GM13977 (cell line): ENCODE data around the gene SIVA1.
"Not testable (repeated sequence)": the region's sequence is repeated elsewhere in the genome, so short reads cannot be mapped to it uniquely, and the experiment has no call there.

Experiments used
- DNase-seq: peaks from one replicate; pipeline ENCODE4 v3.0.0; 2012; ENCODE audit warnings: low spot score
- in situ Hi-C: fragments of 300-500 bp; cut with MboI; formaldehyde crosslinking; loops from one replicate; pipeline ENCODE4 v1.12.0; 2022; ENCODE audit warnings: low sequenced_read_pairs, low pct_unique_long_range_greater_than_20kb, mixed read lengths, inconsistent platforms; ENCODE audit not compliant: unreplicated experiment
- TF ChIP-seq, protein P1 (sequence below): IDR thresholded peaks from 2 replicates; pipeline ENCODE4 v1.5.1; 2012; ENCODE audit warnings: mild to moderate bottlenecking, control low read depth; ENCODE audit not compliant: insufficient read depth; ENCODE audit errors: extremely low read depth, missing control alignments

SIVA1 gene

DNA sequence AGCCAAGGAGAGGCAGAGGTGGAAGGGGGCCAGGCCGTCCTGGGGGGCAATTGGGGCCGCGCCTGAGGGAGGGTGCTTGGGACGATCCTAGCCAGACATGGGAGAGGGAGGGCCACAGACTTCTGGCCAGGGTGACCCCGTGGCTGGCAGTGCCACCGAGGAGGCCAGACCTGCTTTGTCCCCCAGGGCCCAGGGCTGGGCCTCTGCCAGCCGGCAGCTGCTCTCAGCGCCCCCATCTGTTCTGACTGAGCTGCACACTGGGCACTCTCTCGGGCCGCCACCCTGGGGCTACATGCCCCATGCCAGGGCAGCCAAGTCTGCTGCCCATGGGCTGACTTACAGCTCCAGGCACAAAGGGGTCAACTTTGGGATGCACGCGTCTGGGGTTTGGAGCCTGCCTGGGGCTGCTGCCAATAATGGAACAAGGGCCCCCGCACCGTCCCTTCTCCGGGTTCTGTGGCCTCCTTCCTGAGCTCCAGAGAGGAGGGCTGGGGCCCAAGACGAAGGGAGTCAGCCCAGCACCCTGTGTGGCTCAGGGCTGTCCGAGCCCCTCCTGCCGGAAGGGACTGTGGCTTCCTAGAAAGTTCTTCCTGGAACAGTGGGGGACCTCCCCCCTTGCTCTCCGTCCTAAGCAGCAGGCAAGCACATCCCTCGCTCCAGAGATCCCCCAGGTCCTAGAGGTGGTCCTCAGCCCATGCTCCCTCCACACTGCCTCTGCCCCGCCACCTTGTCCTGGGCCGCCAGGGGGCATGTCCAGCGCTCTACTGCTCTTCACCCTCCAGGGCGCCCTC is 27.8 kb upstream of the SIVA1 start:
- TF ChIP-seq, protein P1, sequence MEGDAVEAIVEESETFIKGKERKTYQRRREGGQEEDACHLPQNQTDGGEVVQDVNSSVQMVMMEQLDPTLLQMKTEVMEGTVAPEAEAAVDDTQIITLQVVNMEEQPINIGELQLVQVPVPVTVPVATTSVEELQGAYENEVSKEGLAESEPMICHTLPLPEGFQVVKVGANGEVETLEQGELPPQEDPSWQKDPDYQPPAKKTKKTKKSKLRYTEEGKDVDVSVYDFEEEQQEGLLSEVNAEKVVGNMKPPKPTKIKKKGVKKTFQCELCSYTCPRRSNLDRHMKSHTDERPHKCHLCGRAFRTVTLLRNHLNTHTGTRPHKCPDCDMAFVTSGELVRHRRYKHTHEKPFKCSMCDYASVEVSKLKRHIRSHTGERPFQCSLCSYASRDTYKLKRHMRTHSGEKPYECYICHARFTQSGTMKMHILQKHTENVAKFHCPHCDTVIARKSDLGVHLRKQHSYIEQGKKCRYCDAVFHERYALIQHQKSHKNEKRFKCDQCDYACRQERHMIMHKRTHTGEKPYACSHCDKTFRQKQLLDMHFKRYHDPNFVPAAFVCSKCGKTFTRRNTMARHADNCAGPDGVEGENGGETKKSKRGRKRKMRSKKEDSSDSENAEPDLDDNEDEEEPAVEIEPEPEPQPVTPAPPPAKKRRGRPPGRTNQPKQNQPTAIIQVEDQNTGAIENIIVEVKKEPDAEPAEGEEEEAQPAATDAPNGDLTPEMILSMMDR, result no peak
- in situ Hi-C loops, result no loop called here
- DNase-seq, result no peak

DNA sequence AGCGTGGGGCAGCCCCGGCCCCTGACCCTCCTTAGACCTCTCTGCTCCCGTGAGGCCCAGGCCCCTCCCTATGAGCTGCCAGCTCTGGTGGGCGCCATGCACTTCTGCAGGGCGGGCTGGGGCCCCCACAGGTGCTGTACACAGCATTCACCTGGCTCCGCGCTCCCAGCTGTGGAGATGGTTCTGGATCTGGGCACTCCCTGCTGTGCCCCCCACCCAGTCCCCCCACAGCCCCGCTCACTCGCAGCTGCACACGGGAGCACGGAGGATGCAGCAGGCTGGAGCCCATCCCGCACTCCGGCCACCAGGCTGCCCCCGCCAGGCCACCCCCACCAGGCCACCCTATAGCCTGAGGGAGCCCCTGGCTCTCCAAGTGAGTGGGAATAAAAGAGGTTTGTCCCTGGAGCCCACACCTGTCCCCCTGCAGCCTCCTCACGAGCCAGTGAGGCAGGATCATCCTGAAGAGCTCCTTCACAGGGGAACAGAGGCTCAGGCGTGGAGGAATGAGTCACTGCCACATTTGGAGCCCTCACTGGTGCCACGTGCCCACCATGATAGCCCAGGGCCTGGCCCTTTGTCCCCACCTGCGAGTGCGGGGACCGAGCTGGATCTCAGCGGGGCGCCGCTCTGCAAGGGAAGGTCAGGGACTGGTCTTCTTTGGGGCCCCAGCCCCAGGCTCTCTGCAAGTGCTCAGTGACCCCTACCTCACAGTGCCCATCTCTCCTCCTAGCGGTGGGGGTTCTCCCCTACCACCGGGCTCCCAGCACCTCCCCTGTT is 27.0 kb upstream of the SIVA1 start:
- in situ Hi-C loops, result no loop called here
- TF ChIP-seq, protein P1, result no peak
- DNase-seq, result no peak

DNA sequence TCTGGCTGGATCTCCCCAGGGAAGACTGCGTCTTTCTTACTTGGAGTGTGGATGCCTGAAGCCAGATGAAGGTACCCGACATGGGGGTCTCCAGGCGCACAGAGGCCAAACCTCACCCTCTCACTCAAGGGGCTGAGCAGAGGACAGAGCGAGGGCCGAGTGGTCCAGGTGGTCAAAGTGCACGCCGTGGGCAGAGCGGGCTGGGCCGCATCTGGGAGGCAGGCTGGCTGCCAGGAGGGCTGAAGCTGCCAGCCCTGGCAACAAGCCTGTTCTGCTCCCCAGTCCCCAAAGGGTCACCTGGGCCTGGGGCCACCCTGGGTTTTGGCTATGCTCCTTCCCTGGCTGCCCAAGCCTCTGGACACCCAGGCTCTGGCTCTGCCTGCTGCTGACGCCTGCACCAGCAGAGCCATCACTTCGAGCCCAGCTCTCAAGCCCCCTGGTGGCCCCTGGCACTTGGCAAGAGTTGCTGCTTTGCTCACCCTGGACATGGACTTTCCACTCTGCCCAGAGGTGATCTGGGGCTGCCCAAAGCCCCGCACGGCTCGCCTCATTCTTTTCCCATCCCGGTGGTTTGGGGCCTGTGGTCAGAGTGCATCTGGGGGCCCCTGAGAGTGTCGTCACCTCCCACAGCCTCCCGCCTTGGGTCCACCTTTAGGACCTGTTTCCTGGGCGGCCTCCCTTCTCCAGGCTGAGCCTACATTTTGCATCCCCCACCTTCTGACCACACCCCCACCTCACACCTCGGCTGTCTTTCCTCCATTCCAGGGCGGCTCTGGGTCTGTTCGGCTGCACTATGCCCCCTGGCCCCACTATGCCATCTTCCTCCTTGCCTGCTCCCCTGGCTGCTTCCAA is 26.1 kb upstream of the SIVA1 start:
- DNase-seq, result no peak
- TF ChIP-seq, protein P1, result no peak
- in situ Hi-C loops, result no loop called here

DNA sequence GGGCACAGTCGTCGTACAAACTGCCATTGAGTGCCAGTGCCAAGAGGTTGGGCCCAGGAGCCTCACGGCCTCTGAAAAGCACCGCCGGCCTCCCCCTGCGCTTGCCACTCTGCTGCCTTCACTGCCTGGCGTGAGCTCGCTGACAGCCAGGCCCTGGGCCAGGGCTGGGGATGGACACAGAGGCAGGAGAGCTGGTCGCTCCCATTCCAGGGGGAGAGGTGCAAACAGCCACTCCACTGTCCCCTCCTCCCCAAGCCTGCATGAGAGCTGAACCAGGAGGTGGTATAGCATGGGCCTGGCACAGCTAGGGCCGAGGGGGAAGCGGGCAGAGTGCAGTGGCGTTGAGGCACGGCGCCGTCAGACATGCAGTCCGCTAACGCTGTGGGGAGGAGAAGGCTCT is 24.3 kb upstream of the SIVA1 start:
- in situ Hi-C loops, result no loop called here
- TF ChIP-seq, protein P1, result no peak
- DNase-seq, result no peak

DNA sequence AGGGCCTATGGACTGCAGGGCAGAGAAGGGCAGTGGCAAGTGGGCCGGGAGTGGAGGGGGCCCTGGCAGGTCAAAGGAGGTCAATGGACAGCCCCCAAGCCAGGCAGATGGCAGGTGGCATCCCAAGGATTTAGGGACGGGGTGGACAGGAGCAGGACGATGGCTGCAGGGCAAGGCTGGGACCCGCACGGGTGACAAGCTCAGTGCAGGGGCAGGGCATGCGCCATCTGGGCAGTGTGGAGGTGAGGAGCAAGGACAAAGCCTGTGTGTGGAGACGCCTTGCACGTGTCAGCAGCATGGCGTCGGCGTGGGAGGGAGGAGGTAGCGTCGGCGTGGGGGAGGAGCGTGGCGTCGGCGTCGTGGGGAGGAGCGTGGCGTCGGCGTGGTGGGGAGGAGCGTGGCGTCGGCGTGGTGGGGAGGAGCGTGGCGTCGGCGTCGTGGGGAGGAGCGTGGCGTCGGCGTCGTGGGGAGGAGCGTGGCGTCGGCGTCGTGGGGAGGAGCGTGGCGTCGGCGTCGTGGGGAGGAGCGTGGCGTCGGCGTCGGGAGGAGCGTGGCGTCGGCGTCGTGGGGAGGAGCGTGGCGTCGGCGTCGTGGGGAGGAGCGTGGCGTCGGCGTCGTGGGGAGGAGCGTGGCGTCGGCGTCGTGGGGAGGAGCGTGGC is 23.6 kb upstream of the SIVA1 start:
- in situ Hi-C loops, DNase-seq: not testable (repeated sequence)

DNA sequence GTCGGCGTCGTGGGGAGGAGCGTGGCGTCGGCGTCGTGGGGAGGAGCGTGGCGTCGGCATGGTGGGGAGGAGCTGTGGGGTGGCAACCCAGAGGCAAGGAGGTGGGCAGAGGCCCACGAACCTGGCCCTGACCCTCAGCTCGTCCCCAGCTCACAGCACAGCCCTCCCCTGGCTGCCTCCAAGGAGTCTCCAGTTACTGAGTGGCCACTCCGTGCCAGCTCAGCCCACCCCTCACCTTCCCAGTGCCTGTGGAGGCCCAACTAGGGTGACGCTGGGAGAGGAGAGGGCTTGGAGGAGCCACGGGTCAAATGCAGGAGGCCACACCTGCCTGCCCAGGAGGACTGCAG is 23.1 kb upstream of the SIVA1 start:
- in situ Hi-C loops, result no loop called here
- no peak for DNase-seq
- TF ChIP-seq, protein P1, result no peak
